GM23338 (cell line): ENCODE measurements around the gene FAM171A2. TPM values are rescaled to one million over a fixed set of nuclear protein-coding genes. Genes with fewer than 3 reads are reported as not detected.

ENCODE experiments used
- ATAC-seq: fragments of 200-7000 bp; cut with Tn5 transposase; 3 replicates; pipeline ENCODE4 v1.9.1; 2020
- DNase-seq: peaks from one replicate; pipeline ENCODE4 v3.0.0-alpha.2; 2015; ENCODE audit warnings: low spot score
- H2AFZ ChIP-seq: fragments of 200-600 bp; sonication (generic); 2 replicates; pipeline ENCODE4 v1.8.0; 2016; ENCODE audit warnings: antibody characterized with exemption, mild to moderate bottlenecking, moderate library complexity
- H3F3A ChIP-seq: fragments of 200-600 bp; sonication (generic); replicated peaks from 2 replicates; pipeline ENCODE4 v1.8.0; 2017; ENCODE audit warnings: antibody characterized with exemption, mixed run types, low read depth
- H3K27ac ChIP-seq: fragments of 200-600 bp; sonication (generic); 2 replicates; pipeline ENCODE4 v1.6.1; 2016; ENCODE audit warnings: low read depth
- H3K27me3 ChIP-seq: fragments of 200-600 bp; sonication (generic); 2 replicates; pipeline ENCODE4 v1.8.0; 2016; ENCODE audit warnings: mild to moderate bottlenecking, mixed run types, moderate library complexity; ENCODE audit not compliant: insufficient read depth
- H3K36me3 ChIP-seq: fragments of 200-600 bp; sonication (generic); 2 replicates; pipeline ENCODE4 v1.8.0; 2016; ENCODE audit warnings: mild to moderate bottlenecking; ENCODE audit not compliant: insufficient read depth
- H3K4me1 ChIP-seq: fragments of 200-600 bp; sonication (generic); 2 replicates; pipeline ENCODE4 v1.8.0; 2016; ENCODE audit warnings: mild to moderate bottlenecking, moderate library complexity; ENCODE audit not compliant: insufficient read depth
- H3K4me2 ChIP-seq: fragments of 200-600 bp; sonication (generic); 2 replicates; pipeline ENCODE4 v1.7.1; 2017; ENCODE audit warnings: mixed run types
- H3K4me3 ChIP-seq: fragments of 200-600 bp; sonication (generic); 2 replicates; pipeline ENCODE4 v1.6.1; 2016; ENCODE audit warnings: mixed run types
- H3K79me2 ChIP-seq: fragments of 200-600 bp; sonication (generic); replicated peaks from 2 replicates; pipeline ENCODE4 v1.8.0; 2017; ENCODE audit warnings: mild to moderate bottlenecking; ENCODE audit not compliant: insufficient read depth
- H3K9me2 ChIP-seq: fragments of 200-600 bp; sonication (generic); 2 replicates; pipeline ENCODE4 v1.8.0; 2017; ENCODE audit not compliant: insufficient read depth
- H4K20me1 ChIP-seq: fragments of 200-600 bp; sonication (generic); replicated peaks from 2 replicates; pipeline ENCODE4 v1.8.0; 2017; ENCODE audit warnings: mild to moderate bottlenecking; ENCODE audit not compliant: insufficient read depth
- H3K27ac Mint-ChIP-seq: 2 replicates; pipeline ENCODE4 v1.8.0; 2020; ENCODE audit warnings: inconsistent platforms, mild to moderate bottlenecking, moderate library complexity, mixed read lengths
- H3K27me3 Mint-ChIP-seq: 3 replicates; pipeline ENCODE4 v1.8.0; 2022; ENCODE audit warnings: low read depth, mild to moderate bottlenecking, moderate library complexity, mixed read lengths, inconsistent platforms; ENCODE audit not compliant: insufficient read depth, poor library complexity
- H3K36me3 Mint-ChIP-seq: 3 replicates; pipeline ENCODE4 v1.8.0; 2021; ENCODE audit warnings: low read depth, mild to moderate bottlenecking, inconsistent platforms, moderate library complexity, mixed read lengths
- H3K4me1 Mint-ChIP-seq: 3 replicates; pipeline ENCODE4 v1.8.0; 2020; ENCODE audit warnings: mild to moderate bottlenecking, inconsistent platforms, mixed read lengths
- H3K4me3 Mint-ChIP-seq: 3 replicates; pipeline ENCODE4 v1.8.0; 2021; ENCODE audit warnings: moderate library complexity, mild to moderate bottlenecking, inconsistent platforms, mixed read lengths
- H3K9me3 Mint-ChIP-seq: 3 replicates; pipeline ENCODE4 v1.8.0; 2020; ENCODE audit warnings: moderate library complexity, mild to moderate bottlenecking, inconsistent platforms, mixed read lengths
- CREB1 ChIP-seq: fragments of 250-450 bp; sonication (Bioruptor Pico); IDR thresholded peaks from 2 replicates; pipeline ENCODE4 v1.5.0; 2020; ENCODE audit warnings: low read depth, mild to moderate bottlenecking, moderate library complexity
- ETS1 ChIP-seq: IDR thresholded peaks from 2 replicates; pipeline ENCODE4 v1.6.1; 2016; ENCODE audit warnings: antibody characterized with exemption
- EZH2phosphoT487 ChIP-seq: fragments of 200-600 bp; sonication (generic); IDR thresholded peaks from one replicate; pipeline ENCODE4 v1.8.1; 2018; ENCODE audit warnings: antibody characterized with exemption; ENCODE audit not compliant: unreplicated experiment
- NANOG ChIP-seq: IDR thresholded peaks from 2 replicates; pipeline ENCODE4 v1.6.1; 2016; ENCODE audit warnings: antibody characterized with exemption, borderline replicate concordance
- STAT1 ChIP-seq: IDR thresholded peaks from one replicate; pipeline ENCODE4 v1.6.1; 2016; ENCODE audit warnings: antibody characterized with exemption; ENCODE audit not compliant: unreplicated experiment
- ZNF114 ChIP-seq: fragments of 250-450 bp; sonication (Bioruptor Pico); IDR thresholded peaks from 2 replicates; pipeline ENCODE4 v1.5.0; 2020; ENCODE audit warnings: mild to moderate bottlenecking, moderate library complexity
- polyA plus RNA-seq: library from polyadenylated mRNA; unstranded; fragments of >200 nt; fragmentation: Nextera tagmentation; extraction: Ambion mirVana; gene quantifications from 2 replicates; pipeline ENCODE4 v1.2.1, GENCODE V29; 2016
- total RNA-seq: library from RNA; depleted of rRNA; stranded (reverse); fragments of >200 nt; shearing (Covaris generic); gene quantifications from 2 replicates; pipeline ENCODE4 v1.2.3, GENCODE V29; 2014
- TF ChIP-seq, protein P1 (sequence below): fragments of 250-450 bp; sonication (Bioruptor Pico); IDR thresholded peaks from 2 replicates; pipeline ENCODE4 v1.5.0; 2020; ENCODE audit warnings: mild to moderate bottlenecking, moderate library complexity

FAM171A2 gene
- total and polyA plus RNA-seq, 2 experiments from 2014 or later = 4.1 to 35.4 TPM

DNA sequence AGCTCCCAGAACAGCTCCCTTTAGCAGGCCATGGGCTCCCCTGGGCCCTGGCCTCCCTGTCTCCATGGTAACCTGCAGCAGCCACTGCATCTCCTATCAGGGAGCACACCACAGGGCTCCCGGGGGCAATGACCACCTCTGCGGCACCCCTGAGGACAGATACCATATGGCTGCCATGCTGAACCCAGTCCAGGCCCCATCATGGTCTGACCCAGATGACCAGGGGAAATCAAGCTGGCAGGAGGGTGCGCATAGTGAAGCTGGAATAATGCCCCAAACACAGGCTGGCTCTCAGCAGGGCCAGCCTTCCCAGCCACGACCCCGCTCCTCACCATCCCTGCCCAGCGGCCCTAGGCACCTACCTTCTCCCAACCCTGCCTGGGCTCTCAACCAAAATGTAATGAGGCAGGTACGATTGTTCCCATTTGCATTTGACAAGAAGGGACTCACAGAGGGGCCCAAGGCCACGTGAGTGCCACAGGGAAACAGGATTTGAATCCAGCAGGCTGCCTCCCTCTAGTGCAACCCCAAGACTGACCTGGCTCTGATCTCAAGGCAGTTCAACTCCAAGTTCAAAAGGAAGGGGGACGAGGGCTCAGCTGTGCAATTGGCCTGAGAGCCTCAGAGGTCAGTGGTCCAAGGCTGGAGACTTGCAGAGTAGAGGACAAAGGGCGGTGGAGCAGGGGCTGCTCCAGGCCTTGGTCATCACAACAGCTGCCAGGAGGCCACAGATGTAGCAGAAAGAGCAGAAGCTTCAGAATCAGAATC lies 52.9 kb downstream of the FAM171A2 start (continued):
- TF ChIP-seq ETS1 (no peak), STAT1 (no peak), CREB1 (CRISPR knock-in tag) (no peak)
- TF ChIP-seq, protein P1, sequence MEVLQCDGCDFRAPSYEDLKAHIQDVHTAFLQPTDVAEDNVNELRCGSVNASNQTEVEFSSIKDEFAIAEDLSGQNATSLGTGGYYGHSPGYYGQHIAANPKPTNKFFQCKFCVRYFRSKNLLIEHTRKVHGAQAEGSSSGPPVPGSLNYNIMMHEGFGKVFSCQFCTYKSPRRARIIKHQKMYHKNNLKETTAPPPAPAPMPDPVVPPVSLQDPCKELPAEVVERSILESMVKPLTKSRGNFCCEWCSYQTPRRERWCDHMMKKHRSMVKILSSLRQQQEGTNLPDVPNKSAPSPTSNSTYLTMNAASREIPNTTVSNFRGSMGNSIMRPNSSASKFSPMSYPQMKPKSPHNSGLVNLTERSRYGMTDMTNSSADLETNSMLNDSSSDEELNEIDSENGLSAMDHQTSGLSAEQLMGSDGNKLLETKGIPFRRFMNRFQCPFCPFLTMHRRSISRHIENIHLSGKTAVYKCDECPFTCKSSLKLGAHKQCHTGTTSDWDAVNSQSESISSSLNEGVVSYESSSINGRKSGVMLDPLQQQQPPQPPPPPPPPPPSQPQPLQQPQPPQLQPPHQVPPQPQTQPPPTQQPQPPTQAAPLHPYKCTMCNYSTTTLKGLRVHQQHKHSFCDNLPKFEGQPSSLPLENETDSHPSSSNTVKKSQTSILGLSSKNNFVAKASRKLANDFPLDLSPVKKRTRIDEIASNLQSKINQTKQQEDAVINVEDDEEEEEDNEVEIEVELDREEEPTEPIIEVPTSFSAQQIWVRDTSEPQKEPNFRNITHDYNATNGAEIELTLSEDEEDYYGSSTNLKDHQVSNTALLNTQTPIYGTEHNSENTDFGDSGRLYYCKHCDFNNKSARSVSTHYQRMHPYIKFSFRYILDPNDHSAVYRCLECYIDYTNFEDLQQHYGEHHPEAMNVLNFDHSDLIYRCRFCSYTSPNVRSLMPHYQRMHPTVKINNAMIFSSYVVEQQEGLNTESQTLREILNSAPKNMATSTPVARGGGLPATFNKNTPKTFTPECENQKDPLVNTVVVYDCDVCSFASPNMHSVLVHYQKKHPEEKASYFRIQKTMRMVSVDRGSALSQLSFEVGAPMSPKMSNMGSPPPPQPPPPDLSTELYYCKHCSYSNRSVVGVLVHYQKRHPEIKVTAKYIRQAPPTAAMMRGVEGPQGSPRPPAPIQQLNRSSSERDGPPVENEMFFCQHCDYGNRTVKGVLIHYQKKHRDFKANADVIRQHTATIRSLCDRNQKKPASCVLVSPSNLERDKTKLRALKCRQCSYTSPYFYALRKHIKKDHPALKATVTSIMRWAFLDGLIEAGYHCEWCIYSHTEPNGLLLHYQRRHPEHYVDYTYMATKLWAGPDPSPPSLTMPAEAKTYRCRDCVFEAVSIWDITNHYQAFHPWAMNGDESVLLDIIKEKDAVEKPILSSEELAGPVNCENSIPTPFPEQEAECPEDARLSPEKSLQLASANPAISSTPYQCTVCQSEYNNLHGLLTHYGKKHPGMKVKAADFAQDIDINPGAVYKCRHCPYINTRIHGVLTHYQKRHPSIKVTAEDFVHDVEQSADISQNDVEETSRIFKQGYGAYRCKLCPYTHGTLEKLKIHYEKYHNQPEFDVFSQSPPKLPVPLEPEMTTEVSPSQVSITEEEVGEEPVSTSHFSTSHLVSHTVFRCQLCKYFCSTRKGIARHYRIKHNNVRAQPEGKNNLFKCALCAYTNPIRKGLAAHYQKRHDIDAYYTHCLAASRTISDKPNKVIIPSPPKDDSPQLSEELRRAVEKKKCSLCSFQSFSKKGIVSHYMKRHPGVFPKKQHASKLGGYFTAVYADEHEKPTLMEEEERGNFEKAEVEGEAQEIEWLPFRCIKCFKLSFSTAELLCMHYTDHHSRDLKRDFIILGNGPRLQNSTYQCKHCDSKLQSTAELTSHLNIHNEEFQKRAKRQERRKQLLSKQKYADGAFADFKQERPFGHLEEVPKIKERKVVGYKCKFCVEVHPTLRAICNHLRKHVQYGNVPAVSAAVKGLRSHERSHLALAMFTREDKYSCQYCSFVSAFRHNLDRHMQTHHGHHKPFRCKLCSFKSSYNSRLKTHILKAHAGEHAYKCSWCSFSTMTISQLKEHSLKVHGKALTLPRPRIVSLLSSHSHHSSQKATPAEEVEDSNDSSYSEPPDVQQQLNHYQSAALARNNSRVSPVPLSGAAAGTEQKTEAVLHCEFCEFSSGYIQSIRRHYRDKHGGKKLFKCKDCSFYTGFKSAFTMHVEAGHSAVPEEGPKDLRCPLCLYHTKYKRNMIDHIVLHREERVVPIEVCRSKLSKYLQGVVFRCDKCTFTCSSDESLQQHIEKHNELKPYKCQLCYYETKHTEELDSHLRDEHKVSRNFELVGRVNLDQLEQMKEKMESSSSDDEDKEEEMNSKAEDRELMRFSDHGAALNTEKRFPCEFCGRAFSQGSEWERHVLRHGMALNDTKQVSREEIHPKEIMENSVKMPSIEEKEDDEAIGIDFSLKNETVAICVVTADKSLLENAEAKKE (CRISPR knock-in tag) = no peak

DNA sequence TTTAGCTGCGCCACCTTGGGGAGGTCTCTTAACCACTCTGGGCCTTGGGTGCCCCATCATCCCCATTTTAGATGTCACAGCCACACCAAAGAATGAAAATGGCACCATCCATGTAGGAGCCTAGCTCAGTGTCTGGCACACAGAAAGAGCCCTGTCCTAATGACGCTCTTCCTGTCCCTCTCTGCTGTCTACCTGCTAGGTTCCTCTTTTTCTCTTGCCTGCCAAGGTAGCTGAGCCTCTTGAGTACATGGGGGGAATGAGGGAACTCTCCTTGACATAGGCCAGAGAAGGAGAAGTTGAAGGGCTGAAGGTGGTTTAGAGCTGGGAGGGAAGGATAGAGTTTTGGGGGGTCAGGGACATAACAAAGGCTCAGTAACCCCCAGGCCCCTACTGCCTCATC lies 53.5 kb downstream of the FAM171A2 start:
- Histone ChIP-seq H3K79me2 (no peaks in the 10 kb centered on the region), H3K4me2 (no peak overlapping the region), H3F3A (peaks cover 12% of the 10 kb centered on the region; the same call in 1 of the 2 replicates), H3K4me3 (no peak overlapping the region), H3K27me3 (peaks cover 18% of the 10 kb centered on the region), H2AFZ (no peak overlapping the region), H3K27ac (no peak overlapping the region), H3K9me2 (no peaks in the 10 kb centered on the region), H3K4me1 (peaks cover 18% of the 10 kb centered on the region; the same call in 1 of the 2 replicates), H4K20me1 (0 out of 2 replicates have a peak, but pooled peaks cover 3% of the 10 kb centered on the region), H3K36me3 (no peaks in the 10 kb centered on the region)
- no peak overlapping the region for H3K27ac Mint-ChIP-seq
- H3K4me3 Mint-ChIP-seq = peak overlapping the region; percentile 69; the same call in 2 of the 3 replicates
- no peaks in the 10 kb centered on the region for H3K36me3 Mint-ChIP-seq
- no peak for ATAC-seq
- H3K9me3 Mint-ChIP-seq = no peaks in the 10 kb centered on the region; the same call in 2 of the 3 replicates
- no peak for DNase-seq
- peaks cover 48% of the 10 kb centered on the region for H3K4me1 Mint-ChIP-seq
- H3K27me3 Mint-ChIP-seq = peaks cover 33% of the 10 kb centered on the region
- TF ChIP-seq, protein P1 (CRISPR knock-in tag) = no peak
- no peak for TF ChIP-seq EZH2phosphoT487
- TF ChIP-seq NANOG = no peak
- TF ChIP-seq CREB1 (CRISPR knock-in tag) = no peak
- no peak for TF ChIP-seq ZNF114 (CRISPR knock-in tag)
